T follicular helper cell (primary cell): ENCODE data around the gene MT1H.
"Not testable (repeated sequence)": the region's sequence is repeated elsewhere in the genome, so short reads cannot be mapped to it uniquely, and the experiment has no call there.

Source experiments
- DNase-seq: peaks from one replicate; pipeline ENCODE4 v3.0.0-alpha.2; 2020; ENCODE audit warnings: low read depth

Gene MT1H

DNA sequence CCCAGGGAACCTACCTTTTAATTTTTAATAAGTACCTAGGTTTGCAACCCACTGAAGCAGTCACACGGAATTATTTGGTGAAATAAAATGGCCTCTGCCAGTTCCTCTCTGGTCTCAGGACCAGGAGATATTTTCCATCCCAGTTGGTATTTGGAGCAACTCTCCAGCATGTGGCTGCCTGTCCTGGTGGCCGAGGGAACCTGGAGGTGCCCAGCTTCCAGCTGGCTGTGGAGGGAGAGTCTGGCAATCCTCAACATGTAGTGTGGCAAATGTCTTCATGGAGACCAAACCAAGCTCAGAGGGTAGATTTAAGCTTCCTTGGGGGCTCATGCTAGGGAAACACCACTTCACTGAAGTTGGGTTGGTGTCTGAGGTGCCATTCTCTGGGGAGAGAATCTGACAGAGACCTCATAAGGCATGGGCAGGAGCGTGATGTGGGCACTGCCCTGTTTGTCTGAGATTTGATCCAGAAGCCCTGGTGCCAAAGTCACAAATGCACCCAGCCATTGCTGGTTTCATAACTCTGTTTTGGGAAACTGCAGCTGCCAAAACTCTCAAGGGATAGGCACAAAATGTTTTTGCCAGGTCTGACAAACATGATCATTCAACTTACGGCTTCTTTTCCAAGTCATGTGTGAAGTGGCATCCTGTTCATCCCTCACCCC lies 15.4 kb downstream of the MT1H start:
- DNase-seq: no peak

DNA sequence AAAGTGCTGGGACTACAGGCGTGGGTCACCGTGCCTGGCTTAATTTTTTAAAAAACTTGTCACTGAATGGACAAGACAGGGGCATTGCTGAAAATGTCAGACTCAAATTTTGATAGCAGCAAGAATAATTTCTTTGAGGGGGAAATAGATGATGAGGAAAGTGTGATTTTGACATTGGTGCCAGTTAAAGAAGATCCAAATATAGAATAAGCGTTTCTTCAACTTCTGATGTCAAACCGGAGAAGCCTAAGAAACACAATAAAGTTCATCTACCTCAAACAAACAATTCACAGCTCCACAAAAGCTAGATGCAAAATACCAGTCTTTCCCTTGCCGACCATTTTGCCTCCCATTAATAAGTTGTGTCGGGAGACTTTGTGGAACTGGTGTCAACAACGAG lies 17.1 kb downstream of the MT1H start:
- DNase-seq: no peak

DNA sequence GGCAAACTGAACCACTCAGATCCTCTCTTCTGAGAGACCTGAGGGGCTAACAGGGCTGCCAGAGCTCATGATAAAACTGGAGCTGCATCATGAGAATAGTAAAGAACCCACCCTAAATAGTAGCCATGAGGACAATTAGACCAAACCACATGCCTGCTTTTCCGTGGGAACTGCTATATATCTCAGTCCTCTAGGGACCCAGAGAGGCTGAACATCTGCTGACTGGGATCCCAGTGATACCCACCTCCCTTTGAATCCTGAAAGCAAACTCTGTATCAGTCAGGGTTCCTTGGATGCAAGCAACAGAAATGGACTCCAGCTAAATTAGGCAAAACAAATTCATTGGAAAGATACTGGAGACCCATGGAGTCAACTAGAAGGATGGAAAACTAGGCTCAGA lies 19.1 kb downstream of the MT1H start:
- no peak for DNase-seq

DNA sequence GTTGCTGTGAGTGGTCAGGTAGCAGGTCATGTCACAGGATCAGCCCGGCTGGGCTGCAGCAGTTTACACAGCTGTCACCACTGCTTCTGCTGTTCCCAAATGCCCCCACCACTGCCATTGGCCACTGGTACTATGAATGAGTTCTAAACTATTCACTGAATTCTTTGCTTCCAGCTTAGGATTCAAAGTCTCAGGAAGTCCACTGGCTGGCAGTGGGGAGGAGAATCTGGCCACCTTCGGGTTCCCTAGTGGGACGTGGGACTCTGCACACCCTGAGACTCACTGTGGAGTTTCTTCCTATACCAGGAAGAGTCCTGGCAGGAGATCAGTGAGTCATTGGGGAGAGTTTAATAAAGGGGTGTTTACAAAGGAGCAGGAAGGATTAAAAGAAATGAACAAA lies 19.6 kb downstream of the MT1H start:
- DNase-seq: no peak

DNA sequence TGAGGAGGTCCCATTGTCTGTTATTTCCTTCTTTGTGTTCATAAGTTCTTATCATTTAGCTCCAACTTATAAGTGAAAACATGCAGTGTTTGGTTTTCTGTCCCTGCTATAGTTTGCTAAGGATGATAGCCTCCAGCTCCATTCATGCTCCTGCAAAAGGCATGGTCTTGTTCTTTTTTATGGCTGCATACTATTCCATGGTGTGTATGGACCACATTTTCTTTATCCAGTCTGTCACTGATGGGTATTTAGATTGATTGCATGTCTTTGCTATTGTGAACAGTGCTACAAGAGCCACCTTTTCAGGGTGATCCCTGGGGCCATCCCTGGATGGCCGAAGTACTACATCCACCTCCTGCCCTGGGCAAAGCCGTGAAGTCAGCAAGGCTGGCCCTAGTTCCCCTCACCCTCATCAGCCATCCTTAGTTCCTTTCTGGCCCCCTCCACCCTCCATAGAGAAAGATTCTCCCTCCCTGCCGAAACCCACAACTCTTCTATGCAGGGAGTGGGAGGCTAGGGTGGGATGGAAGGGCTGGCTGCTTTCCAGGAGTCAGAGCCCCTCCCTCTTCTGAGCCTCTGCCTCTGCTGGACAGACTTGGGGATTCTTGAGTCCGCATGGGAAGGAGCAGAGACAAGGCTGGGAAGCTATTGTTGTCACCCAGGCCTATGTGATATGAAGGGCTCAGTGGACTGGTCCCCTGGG lies 21.0 kb downstream of the MT1H start:
- DNase-seq: no peak

DNA sequence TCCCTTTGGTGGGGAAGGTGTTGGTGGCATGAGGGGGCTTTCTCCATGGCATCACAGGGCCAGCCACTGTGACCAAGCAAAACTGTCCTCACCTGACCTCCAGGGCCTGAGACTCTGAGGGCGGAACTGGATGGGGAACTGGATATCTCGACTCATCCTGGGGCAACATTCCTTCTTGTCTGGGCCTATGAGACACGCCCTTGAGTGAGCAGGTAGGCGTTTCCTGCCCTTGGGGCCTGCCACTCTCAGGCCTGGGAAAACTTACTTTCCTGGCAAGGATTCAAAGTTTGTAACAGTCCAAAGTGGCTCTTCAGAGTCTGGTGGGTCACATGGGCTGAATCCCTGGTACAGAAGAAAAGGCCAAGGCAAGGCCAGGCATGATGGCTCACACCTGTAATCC lies 22.3 kb downstream of the MT1H start:
- DNase-seq: no peak

DNA sequence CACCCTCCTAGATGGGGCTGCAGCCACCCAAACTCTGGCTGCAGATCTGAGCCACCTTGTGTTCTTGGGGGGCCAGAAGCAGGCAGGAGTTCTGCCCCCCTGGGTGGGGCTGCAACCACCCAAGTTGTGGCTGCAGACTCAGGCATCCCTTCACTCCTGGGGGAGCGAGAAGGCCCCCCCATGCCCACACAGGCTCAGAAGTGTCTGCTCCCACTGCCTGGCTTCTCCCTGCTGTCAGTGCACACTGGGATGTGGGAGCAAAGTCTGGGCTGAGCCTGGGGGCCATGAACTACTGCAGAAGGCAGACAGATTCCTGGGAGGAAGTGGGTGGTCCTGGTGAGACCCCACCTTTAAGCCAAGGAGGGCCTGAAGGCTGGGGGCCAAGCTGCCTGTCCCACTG lies 25.6 kb downstream of the MT1H start:
- no peak for DNase-seq

DNA sequence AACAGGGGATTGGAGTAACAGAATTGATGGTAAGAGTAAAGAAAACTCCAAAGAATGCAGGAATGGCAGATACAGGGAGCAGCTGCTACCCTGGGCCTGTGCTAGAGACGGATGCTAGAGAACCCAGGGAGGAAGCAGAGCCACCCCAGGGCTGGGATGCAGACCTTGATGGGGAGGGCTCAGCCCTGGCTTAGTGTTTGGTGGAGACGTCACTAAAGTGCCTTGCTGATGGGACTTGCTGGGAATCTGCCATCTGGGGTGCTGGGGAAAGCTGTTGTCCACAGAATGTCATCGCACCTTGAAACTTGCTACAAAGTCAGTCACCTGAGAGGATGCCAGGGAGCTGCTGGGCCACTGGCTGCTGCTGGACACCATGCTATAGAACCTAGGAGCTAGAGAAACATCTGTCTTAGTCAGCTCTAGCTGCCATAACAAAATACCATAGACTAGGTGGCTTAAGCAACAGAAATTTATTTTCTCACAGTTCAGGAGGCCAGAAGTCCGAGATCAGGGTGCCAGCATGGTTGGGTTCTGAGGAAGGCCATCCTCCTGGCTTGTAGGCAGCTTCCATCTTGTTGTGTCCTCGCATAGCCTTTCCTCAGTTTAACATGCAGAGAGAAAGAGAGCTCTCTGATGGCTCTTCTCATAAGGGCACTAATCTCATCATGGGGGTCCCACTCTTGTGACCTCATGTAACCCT lies 28.0 kb downstream of the MT1H start:
- DNase-seq: no peak

DNA sequence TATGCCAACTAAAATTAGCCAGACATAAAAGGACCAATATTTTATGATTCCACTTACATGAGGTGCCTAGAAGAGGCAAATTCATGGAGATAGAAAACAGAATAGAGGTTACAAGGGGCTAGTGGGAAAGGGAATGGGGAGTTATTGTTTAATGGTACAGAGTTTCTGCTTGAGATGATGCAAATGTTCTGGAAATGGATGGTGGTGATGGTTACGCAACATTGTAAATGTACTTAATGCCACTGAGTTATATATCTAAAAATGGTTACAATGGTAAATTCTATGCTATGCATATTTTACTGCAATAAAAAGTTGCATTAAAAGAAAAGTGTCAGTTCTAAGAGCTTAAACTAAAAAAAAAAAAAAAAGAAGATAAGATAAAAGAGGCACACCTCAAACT lies 30.6 kb downstream of the MT1H start:
- no peak for DNase-seq

DNA sequence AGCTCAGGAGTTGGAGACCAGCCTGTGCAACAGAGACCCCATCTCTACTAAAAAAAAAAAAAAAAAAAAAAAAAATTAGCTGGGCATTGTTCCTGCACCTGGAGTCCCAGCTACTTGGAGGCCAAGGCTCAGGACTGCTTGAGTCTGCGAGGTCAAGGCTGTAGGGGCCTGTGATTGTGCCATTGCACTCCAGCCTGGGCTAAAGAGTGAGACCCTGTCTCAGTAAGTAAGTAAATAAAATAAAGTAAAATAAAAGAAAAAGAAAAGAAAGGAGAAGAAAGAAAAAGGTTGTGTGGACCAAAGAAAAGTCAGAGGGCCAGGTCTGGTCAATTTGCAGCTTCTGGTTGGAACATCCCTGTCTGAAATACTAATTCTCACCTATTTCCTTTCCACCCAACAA lies 31.0 kb downstream of the MT1H start:
- DNase-seq: no peak

DNA sequence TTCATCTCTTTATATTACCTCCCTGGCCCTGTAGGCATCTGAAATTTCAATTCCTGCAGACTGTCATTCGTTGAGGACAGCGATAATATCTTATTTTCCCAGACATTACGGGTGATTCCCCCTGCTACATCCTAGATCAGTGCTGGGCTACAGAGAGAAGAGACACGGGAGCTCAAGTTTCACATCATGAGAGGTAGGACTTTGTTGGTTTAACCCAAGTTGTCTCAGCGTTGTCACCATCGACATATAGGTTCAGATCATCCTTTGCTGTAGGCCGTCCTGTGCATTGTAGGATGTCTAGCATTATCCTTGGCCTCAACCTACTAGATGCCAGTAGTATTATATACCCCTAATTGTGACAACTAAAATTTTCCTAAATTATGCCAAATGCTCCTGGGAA lies 31.9 kb downstream of the MT1H start:
- no peak for DNase-seq

DNA sequence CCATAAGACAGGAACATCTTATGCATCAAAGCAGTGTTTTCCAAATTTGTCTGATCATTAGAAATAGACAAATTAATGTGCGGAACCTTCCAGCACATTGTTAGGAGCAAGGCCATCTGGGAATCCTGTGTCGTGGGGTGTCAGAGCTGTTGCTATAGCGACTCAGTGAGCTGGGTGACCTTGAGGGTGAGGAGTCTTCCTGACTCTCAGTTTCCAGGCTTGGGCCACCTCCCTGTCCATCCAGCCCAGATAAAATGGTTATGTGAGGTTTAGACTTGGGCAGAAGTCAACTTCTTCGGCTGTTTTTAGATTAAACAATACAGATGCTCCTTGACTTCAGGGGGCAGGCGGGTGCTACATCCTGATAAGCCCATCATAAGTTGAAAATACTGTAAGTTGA lies 33.2 kb downstream of the MT1H start:
- DNase-seq: no peak

DNA sequence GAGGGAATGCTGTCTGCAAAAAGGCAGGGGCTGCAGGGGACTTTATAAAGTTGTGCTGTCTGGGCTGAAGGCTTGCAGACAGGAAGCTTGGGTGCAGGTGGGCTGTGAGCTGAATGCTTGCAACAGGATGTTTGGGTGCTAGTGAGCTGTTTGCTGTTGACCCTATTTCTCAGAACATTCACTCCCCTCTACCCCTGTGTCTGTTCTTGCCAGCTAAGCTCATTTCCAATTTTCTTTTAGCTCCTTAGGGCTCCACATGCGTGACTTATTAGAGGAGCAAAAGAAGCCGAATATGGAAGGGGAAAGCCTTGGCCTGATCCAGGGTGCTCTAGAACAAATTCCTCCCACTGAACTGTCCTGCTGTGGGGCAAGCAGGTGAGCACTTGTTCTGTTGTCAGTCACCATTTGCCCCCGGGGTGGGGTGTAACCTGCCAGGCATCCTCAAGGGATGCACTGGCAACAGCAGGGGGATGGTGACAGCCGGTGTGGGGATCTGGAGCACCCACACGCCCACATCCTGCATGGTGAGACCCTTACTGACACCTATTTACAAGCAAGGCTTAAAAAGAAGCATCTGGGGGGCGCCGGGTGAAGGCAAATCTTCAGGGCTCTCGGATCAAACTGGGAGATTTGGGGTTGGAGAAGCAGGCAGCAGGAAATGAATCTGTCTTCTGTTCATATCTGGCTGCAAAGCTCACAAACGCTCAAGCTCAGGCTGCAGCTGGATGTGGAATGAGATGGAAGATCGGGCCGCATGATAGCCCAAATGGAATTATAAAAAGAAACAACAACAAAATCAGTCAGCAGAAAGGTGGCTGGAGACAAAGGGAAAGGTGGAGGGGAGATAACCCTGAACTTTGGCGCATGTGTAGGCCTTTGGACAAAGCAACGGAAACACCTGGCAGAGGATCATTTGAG lies 39.2 kb downstream of the MT1H start:
- no peak for DNase-seq

DNA sequence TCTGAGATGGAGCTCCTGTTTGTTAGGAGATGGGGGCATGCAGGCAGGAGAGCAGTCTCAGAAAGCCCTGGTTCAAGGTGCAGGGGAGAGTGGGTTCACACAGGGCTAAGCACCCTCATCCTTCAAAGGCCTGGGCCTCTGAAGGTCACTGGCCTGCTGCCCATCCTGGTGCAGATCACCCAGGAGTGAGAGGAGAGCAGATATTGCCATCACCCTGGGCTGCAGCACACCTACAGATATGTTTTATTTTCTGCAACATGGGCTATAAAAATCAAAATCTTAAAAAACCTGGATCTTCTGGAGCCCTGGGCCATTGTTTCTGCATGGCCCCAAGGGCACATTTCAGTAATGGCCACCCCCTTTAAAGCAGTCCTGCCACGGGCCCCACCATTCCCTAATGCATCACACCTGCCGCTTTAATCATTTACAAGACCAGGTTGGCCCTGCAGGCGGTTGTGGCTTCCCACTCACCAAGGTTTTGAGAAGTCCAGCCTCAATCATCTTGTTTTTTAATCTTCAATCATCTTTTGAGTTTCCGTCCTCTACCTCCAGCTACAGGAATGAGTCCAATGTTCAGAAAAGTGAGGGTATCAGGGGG lies 39.9 kb downstream of the MT1H start:
- DNase-seq: no peak

DNA sequence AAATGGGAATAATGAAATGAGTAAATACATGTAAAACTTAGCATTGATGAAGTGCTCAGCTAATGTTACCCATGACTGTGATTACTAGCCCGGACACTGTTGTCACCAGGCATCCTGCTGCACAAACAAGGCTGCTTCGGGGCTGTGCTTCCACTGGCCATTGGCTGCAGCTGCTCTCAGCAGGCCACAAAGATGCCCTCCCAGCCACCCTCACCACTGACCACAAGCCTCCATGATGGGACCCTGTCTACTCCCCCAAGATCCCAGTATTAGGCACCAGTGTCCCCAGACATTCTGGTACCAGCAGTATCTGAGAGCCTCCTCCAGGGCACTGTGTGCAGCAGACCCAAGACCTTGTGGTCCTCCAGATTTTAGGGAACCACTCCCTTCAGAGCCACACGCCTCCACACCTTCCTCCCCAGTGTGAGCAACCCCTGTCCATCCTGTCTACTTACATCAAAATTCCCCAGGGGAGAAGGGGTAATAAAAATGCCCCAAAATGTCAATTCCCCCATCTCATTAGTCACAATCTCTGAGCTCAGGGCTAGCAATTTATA lies 40.6 kb downstream of the MT1H start:
- DNase-seq: no peak

DNA sequence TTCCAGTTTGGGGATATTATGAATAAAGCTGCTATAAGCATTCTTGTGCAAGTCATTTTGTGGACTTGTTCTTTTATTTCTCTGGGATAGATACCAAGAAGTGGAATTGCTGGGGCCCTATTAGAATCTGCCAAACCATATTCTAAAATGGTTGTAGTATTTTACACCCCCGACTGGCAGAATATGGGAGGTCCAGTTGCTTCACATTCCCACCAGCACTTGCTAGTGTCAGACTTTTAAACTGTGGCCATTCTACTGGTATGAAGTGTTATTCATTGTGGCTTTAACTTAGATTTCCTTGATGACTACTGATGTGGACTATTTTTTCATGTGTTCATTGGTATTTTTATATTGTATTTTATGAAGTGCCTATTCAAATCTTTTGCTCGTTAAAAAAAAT lies 42.2 kb downstream of the MT1H start:
- DNase-seq: no peak

DNA sequence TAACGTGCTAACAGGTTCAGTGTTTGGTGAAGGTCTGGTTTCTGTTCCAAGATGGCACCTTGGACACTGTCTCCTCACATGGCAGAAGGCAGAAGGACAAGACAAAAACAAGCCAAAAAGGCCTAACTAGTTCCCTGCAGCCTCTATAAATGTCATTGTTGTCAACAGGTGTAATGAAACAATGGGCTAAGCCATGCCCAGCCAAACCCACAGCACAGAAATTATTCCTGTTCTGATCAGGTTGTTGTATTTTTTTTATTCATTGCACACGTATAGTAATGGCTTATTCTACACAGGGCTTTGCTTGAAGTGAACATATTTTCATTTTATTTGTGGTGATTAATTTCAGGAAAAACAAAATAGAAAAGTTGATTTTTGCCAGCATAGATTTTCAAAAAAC lies 44.2 kb downstream of the MT1H start:
- DNase-seq: no peak

DNA sequence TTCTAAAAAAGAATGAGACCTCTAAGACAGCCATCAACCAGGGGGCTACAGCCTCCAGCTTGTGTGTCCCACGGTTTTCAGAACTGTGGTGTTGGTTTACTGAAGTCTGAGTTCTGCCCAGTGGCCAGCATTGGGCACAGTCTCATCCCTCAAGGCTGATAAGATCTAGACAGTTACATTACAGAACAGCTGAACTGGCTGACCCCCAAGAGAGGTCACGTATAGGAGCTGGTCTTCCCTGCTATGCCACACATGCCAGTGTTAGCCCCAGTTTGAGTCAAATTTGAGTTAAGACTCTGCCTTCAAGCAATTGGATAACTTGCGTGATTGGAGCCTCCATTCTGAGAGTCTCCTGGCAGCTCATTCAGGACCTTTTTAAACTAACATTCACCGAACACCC lies 45.5 kb downstream of the MT1H start:
- DNase-seq: no peak

DNA sequence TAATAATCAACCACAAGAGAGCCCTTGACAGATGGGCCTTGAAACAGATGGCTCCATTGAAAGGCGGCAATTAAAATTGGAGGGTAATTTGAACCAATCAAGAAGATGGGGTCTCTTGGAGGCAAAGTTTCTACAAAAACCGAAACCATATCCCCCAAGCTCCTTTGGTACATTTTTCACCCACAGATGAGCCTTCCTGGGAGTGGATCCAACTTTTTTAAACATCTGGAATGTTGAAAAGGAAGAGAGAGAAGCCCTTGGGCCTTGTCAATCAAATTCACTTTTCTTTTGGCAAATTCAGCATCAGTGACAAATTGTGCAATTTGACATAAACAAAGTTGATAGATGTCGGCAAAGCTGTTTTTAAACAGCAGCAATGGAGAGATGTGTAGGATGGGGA lies 47.1 kb downstream of the MT1H start:
- no peak for DNase-seq

DNA sequence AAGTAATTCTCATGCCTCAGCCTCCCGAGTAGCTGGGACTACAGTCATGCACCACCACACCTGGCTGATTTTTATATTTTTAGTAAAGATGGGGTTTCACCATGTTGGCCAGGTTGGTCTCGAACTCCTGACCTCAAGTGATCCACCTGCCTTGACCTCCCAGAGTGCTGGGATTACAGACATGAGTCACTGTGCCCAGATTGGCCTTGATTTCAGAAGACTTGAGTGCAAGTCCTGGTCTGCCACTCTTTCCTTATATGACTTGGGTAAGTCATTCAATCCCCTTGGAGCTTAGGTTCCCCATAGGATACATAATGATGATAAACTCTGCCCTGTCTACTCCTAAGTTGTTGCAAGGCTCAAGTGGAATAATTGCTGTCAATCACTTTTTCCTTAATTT lies 47.9 kb downstream of the MT1H start:
- not testable (repeated sequence) for DNase-seq
